ENCODE measurements around the gene PRKRIP1.

Gene PRKRIP1

DNA sequence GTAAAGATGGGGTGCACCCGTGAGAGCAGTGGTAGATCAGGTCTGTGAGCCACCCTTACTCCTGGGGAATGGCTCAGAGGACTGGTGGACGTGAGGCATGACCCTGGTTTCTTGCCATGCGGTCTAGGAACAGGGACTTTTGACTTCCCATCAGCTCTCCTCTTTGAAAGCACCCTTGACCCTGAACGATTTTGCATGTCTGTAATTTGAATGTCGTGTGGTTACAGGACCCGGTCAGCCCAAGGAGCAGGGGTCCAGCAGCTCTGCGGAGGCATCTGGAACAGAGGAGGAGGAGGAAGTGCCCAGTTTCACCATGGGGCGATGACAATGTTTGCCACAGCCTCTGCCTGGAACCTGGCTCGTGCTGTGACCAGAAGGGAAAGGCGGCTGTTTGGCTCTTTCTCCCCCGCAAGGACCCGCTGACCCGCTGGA lies 28.6 kb downstream of the PRKRIP1 start:
- no peak for DNase-seq (ENCODE audit: low spot score)
- in situ Hi-C loops (cut with MboI; ENCODE audit: low pct_unique_long_range_greater_than_20kb, low sequenced_read_pairs, unreplicated experiment), result no loop called here
- no peak for TF ChIP-seq CTCF (IDR thresholded peaks at IDR 0.05; ENCODE audit: extremely low read depth, insufficient read depth, missing control alignments)

DNA sequence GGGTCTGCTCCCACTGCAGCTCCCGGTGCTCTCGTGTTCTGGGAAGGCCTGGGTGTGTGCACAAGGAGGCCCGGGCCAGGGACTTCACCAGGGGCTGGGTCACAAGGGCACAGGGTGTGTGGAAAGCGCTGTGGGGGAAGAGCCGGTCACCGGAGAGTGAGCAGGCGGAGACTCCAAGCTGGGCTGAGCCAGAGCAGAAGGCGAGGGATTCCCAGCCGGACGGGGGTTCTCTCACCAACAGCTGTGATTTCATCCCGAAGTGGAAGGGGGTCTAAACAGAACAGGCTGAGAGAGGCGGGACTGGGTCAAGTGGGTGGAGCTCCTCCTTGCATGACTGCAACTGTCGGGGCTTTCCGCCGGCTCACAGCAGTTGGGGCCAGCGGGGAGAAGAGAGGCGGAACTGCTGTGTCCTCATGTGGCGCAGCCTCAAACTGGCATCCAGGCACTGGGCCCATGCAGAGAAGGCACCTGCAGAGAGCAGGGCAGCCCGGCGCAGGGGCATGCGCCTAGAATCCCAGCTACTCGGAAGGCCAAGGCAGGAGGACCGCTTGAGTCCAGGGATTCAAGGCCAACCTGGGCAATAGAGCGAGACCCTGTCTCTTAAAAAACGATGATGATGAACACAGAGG lies 29.6 kb downstream of the PRKRIP1 start:
- DNase-seq (ENCODE audit: low spot score), result peak; percentile 88
- no peak for TF ChIP-seq CTCF (IDR thresholded peaks at IDR 0.05; ENCODE audit: extremely low read depth, insufficient read depth, missing control alignments)
- in situ Hi-C loops (cut with MboI; ENCODE audit: low pct_unique_long_range_greater_than_20kb, low sequenced_read_pairs, unreplicated experiment), result no loop called here

GRCh38 chr7:102426268-102427018 lies 30.3 kb downstream of the PRKRIP1 start:
- in situ Hi-C loops (cut with MboI; ENCODE audit: low pct_unique_long_range_greater_than_20kb, low sequenced_read_pairs, unreplicated experiment), result no loop called here
- DNase-seq (ENCODE audit: low spot score), result peak; percentile 82
- no peak for TF ChIP-seq CTCF (IDR thresholded peaks at IDR 0.05; ENCODE audit: extremely low read depth, insufficient read depth, missing control alignments)

DNA sequence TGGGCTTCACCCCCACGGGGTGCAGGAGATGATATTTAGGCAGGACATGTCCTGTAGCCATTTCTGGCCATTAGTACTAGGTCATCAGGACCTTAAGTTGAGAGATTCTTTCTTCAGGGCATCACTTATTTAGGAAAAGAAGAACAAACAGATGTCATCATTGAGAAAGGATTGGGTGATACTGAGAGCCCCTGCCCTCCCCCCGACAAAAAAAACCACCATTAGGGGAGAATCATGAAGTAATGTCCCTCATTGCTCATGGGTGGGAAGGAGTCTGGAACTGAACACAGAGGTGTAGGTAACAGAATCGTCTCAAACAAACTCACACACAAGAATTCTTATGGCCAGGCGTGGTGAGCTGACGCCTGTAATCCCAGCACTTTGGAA lies 30.8 kb downstream of the PRKRIP1 start:
- DNase-seq (ENCODE audit: low spot score), result no peak
- TF ChIP-seq CTCF (IDR thresholded peaks at IDR 0.05; ENCODE audit: extremely low read depth, insufficient read depth, missing control alignments), result no peak
- in situ Hi-C loops (cut with MboI; ENCODE audit: low pct_unique_long_range_greater_than_20kb, low sequenced_read_pairs, unreplicated experiment), result no loop called here

DNA sequence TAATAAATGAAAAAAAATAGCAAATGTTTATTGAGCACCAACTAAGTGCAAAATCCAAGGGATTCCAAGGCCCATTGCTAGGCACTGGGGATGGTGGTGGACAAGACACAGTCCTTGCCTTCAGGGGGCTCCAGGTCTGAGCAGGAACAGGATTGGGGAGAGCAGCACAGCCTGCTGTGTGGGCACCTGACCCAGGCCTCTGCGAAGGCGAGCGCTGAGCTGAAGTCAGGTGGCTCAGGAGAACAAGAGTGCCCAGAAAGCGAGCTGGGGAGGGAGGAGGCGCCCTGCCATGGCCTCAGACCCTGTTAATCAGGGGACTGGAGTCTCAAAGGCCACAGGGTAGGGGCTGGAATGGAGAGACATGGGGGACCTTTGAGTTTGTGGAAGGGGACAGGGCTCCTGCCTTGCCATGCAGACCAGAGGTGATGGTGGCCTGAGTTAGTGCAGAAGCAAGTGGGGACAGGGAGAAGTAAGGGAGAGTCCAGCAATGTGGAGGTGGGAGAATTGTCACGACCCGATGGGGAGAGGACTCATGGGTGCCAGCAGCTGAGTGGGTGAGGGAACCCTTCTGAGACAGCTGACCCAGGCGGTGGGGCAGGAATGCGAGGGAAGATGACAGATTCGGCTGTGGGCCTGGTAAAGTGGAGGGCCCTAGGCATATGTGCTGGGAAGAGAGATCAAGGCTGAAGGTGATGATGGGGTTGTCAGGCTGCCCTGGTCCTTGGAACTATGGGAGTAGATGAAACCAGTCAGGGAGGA lies 33.2 kb downstream of the PRKRIP1 start:
- no peak for TF ChIP-seq CTCF (IDR thresholded peaks at IDR 0.05; ENCODE audit: extremely low read depth, insufficient read depth, missing control alignments)
- in situ Hi-C loops (cut with MboI; ENCODE audit: low pct_unique_long_range_greater_than_20kb, low sequenced_read_pairs, unreplicated experiment), result no loop called here
- no peak for DNase-seq (ENCODE audit: low spot score)

- no peak for TF ChIP-seq CTCF (IDR thresholded peaks at IDR 0.05; ENCODE audit: extremely low read depth, insufficient read depth, missing control alignments)
- peak; percentile 64 for DNase-seq (ENCODE audit: low spot score)
These were observed 35.6 kb downstream of the PRKRIP1 start for GRCh38 chr7:102431617-102432298.

More at GRCh38 chr7:102431617-102432298, 35.6 kb downstream of the PRKRIP1 start:
- in situ Hi-C loops (cut with MboI; ENCODE audit: low pct_unique_long_range_greater_than_20kb, low sequenced_read_pairs, unreplicated experiment), result no loop called here
